HCT116 (cell line): ENCODE data around the gene ZNF74. TPM values are rescaled to one million over a fixed set of nuclear protein-coding genes. Genes with fewer than 3 reads are reported as not detected.

ENCODE experiments used
- ATAC-seq: fragments of 200-7000 bp; cut with Tn5 transposase; 2 replicates; pipeline ENCODE4 v1.9.1; 2020; ENCODE audit warnings: mild to moderate bottlenecking, moderate library complexity
- BruUV-seq: library from RNA; stranded (reverse); fragments of 400-500 nt; replicated peaks from 2 replicates; lab custom pipeline; 2021; lab: Mats Ljungman, UMichigan
- CTCF ChIA-PET: fragments of 300-600 bp; sonication (Branson Sonifier 250); formaldehyde crosslinking; loops from one replicate; lab custom pipeline; 2021; ENCODE audit warnings: antibody characterized with exemption; lab: Charles Lee
- POLR2A ChIA-PET: fragments of 300-600, 350-600 bp; sonication (Branson Sonifier 250); formaldehyde crosslinking; loops from one replicate; lab custom pipeline; 2021; ENCODE audit warnings: antibody characterized with exemption; lab: Charles Lee
- RAD21 ChIA-PET, 2 experiments: fragments of 300-600 bp; sonication (Branson Sonifier 250); formaldehyde crosslinking; loops; one replicate each; lab custom pipeline; 2023; ENCODE audit warnings: low total read pairs in 2 of 2; ENCODE audit not compliant: uncharacterized antibody in 2 of 2, unreplicated experiment in 2 of 2, low non-redundant PET in 1 of 2; lab: Charles Lee
- DNase-seq: peaks from one replicate; pipeline ENCODE4 v3.0.0-alpha.2; 2010; ENCODE audit warnings: low read depth, low spot score
- H2AFZ ChIP-seq: fragments of 200-600 bp; shearing (Covaris generic), sonication (generic); 2 replicates; pipeline ENCODE4 v1.6.1; 2017; ENCODE audit warnings: low read depth, mixed run types, mixed read lengths, antibody characterized with exemption, low read length; ENCODE audit not compliant: poor library complexity, severe bottlenecking
- H3K27ac ChIP-seq: 2 replicates; pipeline ENCODE4 v1.5.1; 2012; ENCODE audit warnings: low read depth, low read length
- H3K27me3 ChIP-seq: fragments of 200-600 bp; sonication (generic); 2 replicates; pipeline ENCODE4 v1.6.1; 2016; ENCODE audit warnings: mixed run types, low read length, mixed read lengths; ENCODE audit not compliant: insufficient read depth
- H3K36me3 ChIP-seq, 2 experiments: fragments of 200-500 bp in 1 of 2; fragments of 200-600 bp in 1 of 2; sonication (Bioruptor generic) in 1 of 2; sonication (generic) in 1 of 2; 2 replicates each; pipeline versions ENCODE4 v1.5.1 to v1.6.1; 2014 to 2016; ENCODE audit warnings: low read length in 2 of 2, inconsistent platforms in 1 of 2, mixed read lengths in 1 of 2, mixed run types in 1 of 2; ENCODE audit not compliant: insufficient read depth in 2 of 2, control insufficient read depth in 1 of 2
- H3K4me1 ChIP-seq, 2 experiments: fragments of 200-600 bp in 1 of 2; sonication (generic) in 1 of 2; 2 replicates each; pipeline versions ENCODE4 v1.5.1 to v1.6.1; 2012 to 2017; ENCODE audit warnings: low read length in 2 of 2, inconsistent platforms in 1 of 2, mild to moderate bottlenecking in 1 of 2, mixed read lengths in 1 of 2, mixed run types in 1 of 2, moderate library complexity in 1 of 2; ENCODE audit not compliant: insufficient read depth in 2 of 2, control insufficient read depth in 1 of 2
- H3K4me2 ChIP-seq: fragments of 200-600 bp; sonication (generic); 2 replicates; pipeline ENCODE4 v1.6.1; 2017; ENCODE audit warnings: mixed run types, low read length, mixed read lengths
- H3K4me3 ChIP-seq, 2 experiments: fragments of 200-600 bp in 1 of 2; sonication (generic) in 1 of 2; replicated peaks in 1 of 2; 2 replicates each; pipeline ENCODE4 v1.5.1; 2011 to 2016; ENCODE audit warnings: low read length in 2 of 2, control low read depth in 1 of 2, low read depth in 1 of 2, mild to moderate bottlenecking in 1 of 2, mixed read lengths in 1 of 2, mixed run types in 1 of 2
- H3K79me2 ChIP-seq: fragments of 200-600 bp; sonication (generic); 2 replicates; pipeline ENCODE4 v1.6.1; 2017; ENCODE audit warnings: mild to moderate bottlenecking, mixed run types, low read length, moderate library complexity, mixed read lengths; ENCODE audit not compliant: insufficient read depth
- H3K9ac ChIP-seq: fragments of 200-600 bp; sonication (generic); 2 replicates; pipeline ENCODE4 v1.6.1; 2016; ENCODE audit warnings: low read length, mixed read lengths
- H3K9me2 ChIP-seq: fragments of 200-600 bp; sonication (generic), shearing (Covaris generic); 2 replicates; pipeline ENCODE4 v1.6.1; 2017; ENCODE audit warnings: mixed run types, mild to moderate bottlenecking, moderate library complexity; ENCODE audit not compliant: insufficient read depth
- H3K9me3 ChIP-seq, 2 experiments: fragments of 200-500 bp in 1 of 2; fragments of 200-600 bp in 1 of 2; sonication (Bioruptor generic) in 1 of 2; sonication (generic) in 1 of 2; 2 replicates each; pipeline ENCODE4 v1.6.1; 2014 to 2017; ENCODE audit warnings: low read length in 2 of 2, mixed read lengths in 2 of 2, inconsistent platforms in 1 of 2, low read depth in 1 of 2, mild to moderate bottlenecking in 1 of 2, mixed run types in 1 of 2, moderate library complexity in 1 of 2; ENCODE audit not compliant: control insufficient read depth in 1 of 2, insufficient read depth in 1 of 2
- H4K20me1 ChIP-seq: fragments of 200-600 bp; sonication (generic), shearing (Covaris generic); 2 replicates; pipeline ENCODE4 v1.6.1; 2017; ENCODE audit warnings: mixed run types, mild to moderate bottlenecking, moderate library complexity; ENCODE audit not compliant: insufficient read depth
- CBX3 ChIP-seq: IDR thresholded peaks from 2 replicates; pipeline ENCODE4 v1.6.1; 2012; ENCODE audit warnings: low read depth
- ELF1 ChIP-seq: IDR thresholded peaks from 2 replicates; pipeline ENCODE4 v1.6.1; 2012; ENCODE audit warnings: low read depth, borderline replicate concordance
- EZH2 ChIP-seq: fragments of 200-600 bp; sonication (generic); IDR thresholded peaks from 2 replicates; pipeline ENCODE4 v1.6.1; 2017; ENCODE audit warnings: antibody characterized with exemption, mixed run types
- SIN3A ChIP-seq: IDR thresholded peaks from 2 replicates; pipeline ENCODE4 v1.6.1; 2012; ENCODE audit warnings: low read depth
- SRF ChIP-seq: IDR thresholded peaks from 2 replicates; pipeline ENCODE4 v1.6.1; 2012; ENCODE audit warnings: low read depth
- TCF7L2 ChIP-seq: IDR thresholded peaks from 2 replicates; pipeline ENCODE4 v1.7.0; 2011; ENCODE audit warnings: borderline replicate concordance, inconsistent platforms; ENCODE audit not compliant: insufficient read depth, insufficient read length; ENCODE audit errors: extremely low read depth
- YY1 ChIP-seq: IDR thresholded peaks from 2 replicates; pipeline ENCODE4 v1.6.1; 2011; ENCODE audit warnings: low read length, low read depth, moderate library complexity, mild to moderate bottlenecking; ENCODE audit not compliant: insufficient replicate concordance; ENCODE audit errors: extremely low read depth
- intact Hi-C: fragments of 100-400 bp; cut with micrococcal nuclease; formaldehyde crosslinking; loops from 2 replicates; pipeline ENCODE4 v1.10.0; 2022
- total RNA-seq: library from RNA; stranded (reverse); gene quantifications from one replicate; pipeline ENCODE4 v1.2.1, GENCODE V29; 2021; ENCODE audit not compliant: unreplicated experiment
- TF ChIP-seq, protein P1 (sequence below): IDR thresholded peaks from 2 replicates; pipeline ENCODE4 v1.6.1; 2011; ENCODE audit warnings: mild to moderate bottlenecking, low read length, moderate library complexity; ENCODE audit not compliant: insufficient replicate concordance; ENCODE audit errors: extremely low read depth
- TF ChIP-seq, protein P2 (sequence below): IDR thresholded peaks from 2 replicates; pipeline ENCODE4 v1.6.1; 2012

ZNF74 gene
- total RNA-seq, 1 experiment from 2014 or later: 15.4 TPM

DNA sequence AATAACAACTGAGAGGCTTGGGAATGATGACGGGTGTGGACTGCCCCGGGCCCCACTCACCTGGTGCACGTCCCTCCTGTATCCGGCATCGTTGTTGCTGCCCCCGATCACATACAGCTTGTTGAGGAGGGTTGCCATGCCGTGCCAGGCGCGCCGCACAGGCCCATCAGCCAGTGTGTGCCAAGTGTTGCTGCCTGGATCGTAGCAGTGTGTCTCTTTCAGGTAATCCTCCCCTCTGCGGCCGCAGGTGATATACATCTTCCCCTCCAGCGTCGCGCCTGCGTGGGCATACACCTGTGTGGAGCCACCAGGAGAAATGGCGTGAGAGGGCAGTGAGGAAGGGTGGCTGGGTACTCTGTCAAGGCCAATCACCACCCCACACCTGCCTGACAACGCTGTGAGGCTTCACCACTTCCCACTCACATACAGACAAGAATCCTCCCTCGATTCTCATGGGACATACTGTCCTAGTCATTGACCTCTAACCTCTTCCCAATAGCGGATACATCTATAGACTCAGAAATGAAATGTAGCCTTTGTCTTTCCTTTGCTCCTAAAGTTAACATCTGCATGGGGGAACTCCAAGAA is 52.5 kb downstream of the ZNF74 start:
- Histone ChIP-seq H3K36me3 (no peaks in the 10 kb centered on the region; a peak in 1 of 4 replicates), H4K20me1 (no peaks in the 10 kb centered on the region), H3K4me1 (no peaks in the 10 kb centered on the region), H2AFZ (no peak overlapping the region), H3K27me3 (no peaks in the 10 kb centered on the region), H3K9me3 (no peaks in the 10 kb centered on the region), H3K9ac (no peak overlapping the region), H3K4me2 (no peak overlapping the region), H3K27ac (no peak overlapping the region), H3K4me3 (no peak overlapping the region), H3K9me2 (no peaks in the 10 kb centered on the region), H3K79me2 (no peaks in the 10 kb centered on the region)
- BruUV-seq: no TSS peak
- ChIA-PET RAD21 (no interaction called here), CTCF (no interaction called here), POLR2A (no interaction called here)
- DNase-seq: no peak
- intact Hi-C loops: no loop called here
- no peak for TF ChIP-seq EZH2
- TF ChIP-seq YY1: no peak
- TF ChIP-seq SIN3A: no peak
- no peak for TF ChIP-seq ELF1
- TF ChIP-seq, protein P1, sequence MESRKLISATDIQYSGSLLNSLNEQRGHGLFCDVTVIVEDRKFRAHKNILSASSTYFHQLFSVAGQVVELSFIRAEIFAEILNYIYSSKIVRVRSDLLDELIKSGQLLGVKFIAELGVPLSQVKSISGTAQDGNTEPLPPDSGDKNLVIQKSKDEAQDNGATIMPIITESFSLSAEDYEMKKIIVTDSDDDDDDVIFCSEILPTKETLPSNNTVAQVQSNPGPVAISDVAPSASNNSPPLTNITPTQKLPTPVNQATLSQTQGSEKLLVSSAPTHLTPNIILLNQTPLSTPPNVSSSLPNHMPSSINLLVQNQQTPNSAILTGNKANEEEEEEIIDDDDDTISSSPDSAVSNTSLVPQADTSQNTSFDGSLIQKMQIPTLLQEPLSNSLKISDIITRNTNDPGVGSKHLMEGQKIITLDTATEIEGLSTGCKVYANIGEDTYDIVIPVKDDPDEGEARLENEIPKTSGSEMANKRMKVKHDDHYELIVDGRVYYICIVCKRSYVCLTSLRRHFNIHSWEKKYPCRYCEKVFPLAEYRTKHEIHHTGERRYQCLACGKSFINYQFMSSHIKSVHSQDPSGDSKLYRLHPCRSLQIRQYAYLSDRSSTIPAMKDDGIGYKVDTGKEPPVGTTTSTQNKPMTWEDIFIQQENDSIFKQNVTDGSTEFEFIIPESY: no peak
- no peak for TF ChIP-seq CBX3
- TF ChIP-seq, protein P2, sequence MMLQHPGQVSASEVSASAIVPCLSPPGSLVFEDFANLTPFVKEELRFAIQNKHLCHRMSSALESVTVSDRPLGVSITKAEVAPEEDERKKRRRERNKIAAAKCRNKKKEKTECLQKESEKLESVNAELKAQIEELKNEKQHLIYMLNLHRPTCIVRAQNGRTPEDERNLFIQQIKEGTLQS: no peak
- TF ChIP-seq TCF7L2: no peak
- TF ChIP-seq SRF: no peak
- ATAC-seq: no peak
